RWPE1 (cell line): ENCODE results near the gene TLCD4.
A peak's percentile ranks its signal among the peaks of the same experiment; 100 is the strongest.

Experiments
- CTCF ChIA-PET: fragments of 350-600 bp; sonication (Branson Sonifier 250); formaldehyde crosslinking; extraction: SDS; loops from one replicate; lab custom pipeline; 2021; lab: Yijun Ruan, JAX
- POLR2A ChIA-PET: fragments of 400-600 bp; formaldehyde crosslinking; extraction: SDS; loops from one replicate; lab custom pipeline; 2020; ENCODE audit warnings: antibody characterized with exemption; ENCODE audit not compliant: low non-redundant PET; lab: Yijun Ruan, JAX
- DNase-seq: peaks from one replicate; pipeline ENCODE4 v3.0.0; 2012; ENCODE audit warnings: low spot score
- H3K27ac ChIP-seq: fragments of 450-650 bp; 2 replicates; pipeline ENCODE4 v1.5.1; 2017
- CTCF ChIP-seq: fragments of 450-650 bp; conservative IDR thresholded peaks from 2 replicates; pipeline ENCODE4 v1.5.1; 2017; ENCODE audit warnings: low read depth, mild to moderate bottlenecking

Gene TLCD4

GRCh38 chr1:95072117-95072516 lies 45.0 kb upstream of the TLCD4 start:
- CTCF ChIA-PET: interaction anchor here (0.7 kb wide), 1 partner anchor 13 kb away, joined by 3 read pairs; no protein-coding TSS in a partner anchor
- TF ChIP-seq CTCF: no peak
- POLR2A ChIA-PET: no interaction called here
- H3K27ac ChIP-seq: peak overlapping the region; percentile 89
- no peak for DNase-seq

DNA sequence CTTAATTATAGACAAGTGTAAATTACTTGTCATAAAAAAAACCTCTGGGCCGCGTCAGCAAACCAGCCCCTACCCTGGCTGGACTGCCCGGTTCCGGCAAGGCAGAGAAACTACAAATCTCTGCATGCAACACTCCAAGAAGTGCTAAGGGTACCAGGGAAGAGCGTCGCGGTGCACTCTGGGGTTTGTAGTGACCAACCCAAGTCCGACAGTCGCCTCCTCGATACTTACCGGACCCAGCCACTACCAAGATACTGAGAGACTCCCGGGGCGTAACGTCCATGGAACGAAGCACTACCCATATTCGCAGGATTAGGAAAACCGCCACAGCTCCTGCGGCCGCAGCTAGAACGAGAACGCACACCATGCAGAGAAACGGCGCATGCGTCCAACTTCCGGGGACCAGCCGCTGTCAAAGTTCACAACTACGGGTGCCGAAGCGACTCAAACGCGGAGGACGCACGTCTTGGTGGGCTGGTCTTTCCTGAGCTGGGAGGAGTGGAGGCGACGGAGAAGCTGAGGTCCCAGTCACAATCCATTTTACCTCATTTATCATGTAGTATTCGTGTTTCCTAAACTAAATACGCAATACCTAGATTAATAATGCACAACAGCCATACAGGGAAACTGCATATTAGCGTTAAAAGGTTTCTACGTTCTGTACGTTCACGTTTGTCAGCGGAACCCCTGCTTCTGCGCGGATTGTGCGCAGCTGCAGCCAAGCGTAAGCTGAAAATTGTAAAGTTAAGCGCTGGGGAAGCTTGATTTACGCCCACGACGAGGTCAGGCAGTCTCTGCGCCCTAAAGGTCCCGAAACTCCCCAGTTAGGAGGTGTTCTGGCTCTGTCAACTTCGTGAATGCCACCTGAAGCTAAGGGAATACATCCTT lies 44.4 kb upstream of the TLCD4 start, which contains the start of gene ALG14:
Gene ALG14, minus strand, starts transcription at position 420 of the 888 bp plus-strand sequence. Its CDS starts 53 bp downstream, at position 367.
- ChIA-PET POLR2A (interaction anchor here (1.2 kb wide), 1 partner anchor 161 kb away, joined by 9 read pairs; the partner anchor contains the start of gene RWDD3), CTCF (interaction anchor here (0.6 to 0.7 kb wide), 3 partner anchors 49 to 1193 kb away, joined by 3 to 4 read pairs (median 3); no protein-coding TSS in a partner anchor)
- no peak for TF ChIP-seq CTCF
- H3K27ac ChIP-seq: peak within 1 kb of the TSS; percentile 89
- peak; percentile 91 for DNase-seq

GRCh38 chr1:95073446-95073845 lies 43.7 kb upstream of the TLCD4 start:
- POLR2A ChIA-PET: interaction anchor here (1.2 kb wide), 1 partner anchor 161 kb away, joined by 9 read pairs; the partner anchor contains the start of gene RWDD3
- no peak for DNase-seq
- peak overlapping the region; percentile 89 for H3K27ac ChIP-seq
- TF ChIP-seq CTCF: no peak
- CTCF ChIA-PET: interaction anchor here (0.6 to 0.7 kb wide), 3 partner anchors 71 to 1194 kb away, joined by 3 to 4 read pairs (median 4); no protein-coding TSS in a partner anchor

DNA sequence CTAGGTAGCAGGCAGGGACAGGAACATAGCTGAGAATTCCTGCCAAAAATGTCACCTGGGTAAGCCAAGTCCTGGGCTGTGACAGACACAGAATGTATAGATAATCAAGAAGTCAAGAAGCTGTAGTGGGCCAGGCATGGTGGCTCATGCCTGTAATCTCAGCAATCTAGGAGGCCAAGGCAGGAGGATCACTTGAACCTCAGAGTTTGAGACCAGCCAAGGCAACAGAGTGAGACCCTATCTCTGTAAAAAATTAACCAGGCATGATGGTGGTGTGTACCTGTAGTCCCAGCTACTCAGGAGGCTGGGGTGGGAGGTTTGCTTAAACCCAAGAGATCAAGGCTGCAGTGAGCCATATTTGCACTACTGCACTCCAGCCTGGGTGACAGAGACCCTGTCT lies 41.1 kb upstream of the TLCD4 start:
- TF ChIP-seq CTCF: no peak
- no peak overlapping the region for H3K27ac ChIP-seq
- ChIA-PET POLR2A (interaction anchor here (0.6 kb wide), 1 partner anchor 293 kb away, joined by 4 read pairs; no protein-coding TSS in a partner anchor), CTCF (interaction anchor here (1.1 to 1.7 kb wide), 2 partner anchors 9 to 11 kb away, joined by 3 to 6 read pairs; no protein-coding TSS in a partner anchor)
- DNase-seq: no peak

GRCh38 chr1:95080446-95080845 lies 36.7 kb upstream of the TLCD4 start:
- POLR2A ChIA-PET: no interaction called here
- H3K27ac ChIP-seq: no peak overlapping the region
- CTCF ChIA-PET: interaction anchor here (0.6 kb wide), 2 partner anchors 154 to 163 kb away, joined by 3 to 5 read pairs; partner anchors contain the start of gene RWDD3
- TF ChIP-seq CTCF: no peak
- DNase-seq: no peak

DNA sequence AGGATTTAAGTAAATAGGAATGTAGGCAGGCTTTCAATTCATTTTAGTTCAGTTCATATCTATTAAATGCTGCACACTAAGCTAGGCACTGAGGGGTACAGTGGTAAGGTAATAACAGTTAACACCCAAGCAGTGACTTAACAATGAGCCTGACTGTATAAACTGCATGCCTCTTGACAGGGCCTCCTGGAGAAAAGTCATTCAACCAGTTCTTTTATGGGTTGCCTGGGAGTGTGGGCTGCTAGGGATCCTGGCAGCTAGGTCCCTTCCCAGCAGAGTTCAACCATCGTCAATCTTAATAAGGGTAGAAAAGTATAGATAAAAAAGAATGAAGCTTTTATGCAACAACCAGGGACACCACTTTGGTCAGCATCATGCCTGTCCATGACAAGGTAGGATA lies 36.3 kb upstream of the TLCD4 start:
- TF ChIP-seq CTCF: no peak
- H3K27ac ChIP-seq: no peak overlapping the region
- POLR2A ChIA-PET: no interaction called here
- DNase-seq: no peak
- CTCF ChIA-PET: no interaction called here
